Measurements from ENCODE around the gene AFF1.

DNA sequence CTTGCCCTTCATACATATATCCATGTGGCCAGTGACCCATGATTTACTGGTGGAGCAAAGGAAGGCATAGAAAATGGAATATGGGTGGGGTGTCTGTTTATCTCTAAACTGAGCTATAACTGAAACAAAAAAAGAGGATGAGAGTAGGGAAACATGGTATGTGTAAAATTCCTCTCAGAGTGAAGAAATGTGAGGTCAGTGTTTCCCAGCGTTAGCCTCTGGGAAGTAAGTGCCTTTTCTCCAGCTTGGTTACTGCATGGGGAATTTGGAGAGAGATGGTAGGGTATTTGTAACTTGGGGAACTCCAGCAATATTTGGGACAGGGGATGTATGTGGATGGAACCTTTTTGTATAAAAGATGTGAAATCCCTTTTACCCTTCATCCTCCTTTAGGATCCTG is 89.4 kb downstream of the AFF1 start:
- TF ChIP-seq, protein P1, sequence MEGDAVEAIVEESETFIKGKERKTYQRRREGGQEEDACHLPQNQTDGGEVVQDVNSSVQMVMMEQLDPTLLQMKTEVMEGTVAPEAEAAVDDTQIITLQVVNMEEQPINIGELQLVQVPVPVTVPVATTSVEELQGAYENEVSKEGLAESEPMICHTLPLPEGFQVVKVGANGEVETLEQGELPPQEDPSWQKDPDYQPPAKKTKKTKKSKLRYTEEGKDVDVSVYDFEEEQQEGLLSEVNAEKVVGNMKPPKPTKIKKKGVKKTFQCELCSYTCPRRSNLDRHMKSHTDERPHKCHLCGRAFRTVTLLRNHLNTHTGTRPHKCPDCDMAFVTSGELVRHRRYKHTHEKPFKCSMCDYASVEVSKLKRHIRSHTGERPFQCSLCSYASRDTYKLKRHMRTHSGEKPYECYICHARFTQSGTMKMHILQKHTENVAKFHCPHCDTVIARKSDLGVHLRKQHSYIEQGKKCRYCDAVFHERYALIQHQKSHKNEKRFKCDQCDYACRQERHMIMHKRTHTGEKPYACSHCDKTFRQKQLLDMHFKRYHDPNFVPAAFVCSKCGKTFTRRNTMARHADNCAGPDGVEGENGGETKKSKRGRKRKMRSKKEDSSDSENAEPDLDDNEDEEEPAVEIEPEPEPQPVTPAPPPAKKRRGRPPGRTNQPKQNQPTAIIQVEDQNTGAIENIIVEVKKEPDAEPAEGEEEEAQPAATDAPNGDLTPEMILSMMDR (IDR thresholded peaks at IDR 0.05; ENCODE audit: insufficient read depth, low read length, poor library complexity, severe bottlenecking), result no peak
- no peak for TF ChIP-seq EZH2phosphoT487 (conservative IDR thresholded peaks at IDR 0.05; ENCODE audit: low read length)
